Measurements from ENCODE around the gene SPAG9.
"Not testable (repeated sequence)": the region's sequence is repeated elsewhere in the genome, so short reads cannot be mapped to it uniquely, and the experiment has no call there.

The SPAG9 gene

GRCh38 chr17:50953831-50954601 is 166.7 kb downstream of the SPAG9 start:
- no peak for DNase-seq (ENCODE audit: low read depth)

GRCh38 chr17:50953518-50953830 is 167.2 kb downstream of the SPAG9 start:
- no peak for DNase-seq (ENCODE audit: low read depth)

GRCh38 chr17:50952889-50953288 is 167.8 kb downstream of the SPAG9 start:
- no peak for DNase-seq (ENCODE audit: low read depth)

- no peak for DNase-seq (ENCODE audit: low read depth)
Observed at GRCh38 chr17:50952013-50952412, 168.7 kb downstream of the SPAG9 start.

- DNase-seq (ENCODE audit: low read depth): no peak
Observed at GRCh38 chr17:50949989-50950877, 170.4 kb downstream of the SPAG9 start.

GRCh38 chr17:50949128-50949988 is 171.3 kb downstream of the SPAG9 start:
- DNase-seq (ENCODE audit: low read depth): no peak

GRCh38 chr17:50948711-50949110 is 172.0 kb downstream of the SPAG9 start:
- no peak for DNase-seq (ENCODE audit: low read depth)

- no peak for DNase-seq (ENCODE audit: low read depth)
Observed at GRCh38 chr17:50947782-50948543, 172.7 kb downstream of the SPAG9 start.

GRCh38 chr17:50946891-50947781 is 173.5 kb downstream of the SPAG9 start:
- DNase-seq (ENCODE audit: low read depth): no peak

GRCh38 chr17:50946223-50946890 is 174.3 kb downstream of the SPAG9 start:
- no peak for DNase-seq (ENCODE audit: low read depth)

- DNase-seq (ENCODE audit: low read depth): no peak
Observed at GRCh38 chr17:50945779-50946222, 174.9 kb downstream of the SPAG9 start.

- no peak for DNase-seq (ENCODE audit: low read depth)
Observed at GRCh38 chr17:50944902-50945720, 175.6 kb downstream of the SPAG9 start.

GRCh38 chr17:50944054-50944901 is 176.4 kb downstream of the SPAG9 start:
- peak; percentile 51 for DNase-seq (ENCODE audit: low read depth)

GRCh38 chr17:50943575-50943933 is 177.1 kb downstream of the SPAG9 start:
- DNase-seq (ENCODE audit: low read depth): no peak

GRCh38 chr17:50941676-50942048 is 179.0 kb downstream of the SPAG9 start:
- not testable (repeated sequence) for DNase-seq (ENCODE audit: low read depth)

GRCh38 chr17:50939795-50940684 is 180.6 kb downstream of the SPAG9 start:
- DNase-seq (ENCODE audit: low read depth): no peak

GRCh38 chr17:50939542-50939794 is 181.2 kb downstream of the SPAG9 start:
- no peak for DNase-seq (ENCODE audit: low read depth)

Data from stimulated activated CD8-positive, alpha-beta memory T cell treated with anti-CD3 and anti-CD28 coated beads, Interleukin-12 subunit alpha, Interleukin-12 subunit beta, amount 100 ng/mL, for 4 hours (primary cell).